HCT116 (cell line): Measurements from ENCODE around the gene RBM38. TPM values are rescaled to one million over a fixed set of nuclear protein-coding genes. Genes with fewer than 3 reads are reported as not detected.
A peak's percentile ranks its signal among the peaks of the same experiment; 100 is the strongest.

Experiments used
- ATAC-seq: fragments of 200-7000 bp; cut with Tn5 transposase; 2 replicates; pipeline ENCODE4 v1.9.1; 2020; ENCODE audit warnings: mild to moderate bottlenecking, moderate library complexity
- BruUV-seq: library from RNA; stranded (reverse); fragments of 400-500 nt; replicated peaks from 2 replicates; lab custom pipeline; 2021; lab: Mats Ljungman, UMichigan
- CTCF ChIA-PET: fragments of 300-600 bp; sonication (Branson Sonifier 250); formaldehyde crosslinking; loops from one replicate; lab custom pipeline; 2021; ENCODE audit warnings: antibody characterized with exemption; lab: Charles Lee
- POLR2A ChIA-PET: fragments of 300-600, 350-600 bp; sonication (Branson Sonifier 250); formaldehyde crosslinking; loops from one replicate; lab custom pipeline; 2021; ENCODE audit warnings: antibody characterized with exemption; lab: Charles Lee
- RAD21 ChIA-PET, 2 experiments: fragments of 300-600 bp; sonication (Branson Sonifier 250); formaldehyde crosslinking; loops; one replicate each; lab custom pipeline; 2023; ENCODE audit warnings: low total read pairs in 2 of 2; ENCODE audit not compliant: uncharacterized antibody in 2 of 2, unreplicated experiment in 2 of 2, low non-redundant PET in 1 of 2; lab: Charles Lee
- DNase-seq: peaks from one replicate; pipeline ENCODE4 v3.0.0-alpha.2; 2010; ENCODE audit warnings: low read depth, low spot score
- H2AFZ ChIP-seq: fragments of 200-600 bp; shearing (Covaris generic), sonication (generic); 2 replicates; pipeline ENCODE4 v1.6.1; 2017; ENCODE audit warnings: low read depth, mixed run types, mixed read lengths, antibody characterized with exemption, low read length; ENCODE audit not compliant: poor library complexity, severe bottlenecking
- H3K27ac ChIP-seq: 2 replicates; pipeline ENCODE4 v1.5.1; 2012; ENCODE audit warnings: low read depth, low read length
- H3K27me3 ChIP-seq: fragments of 200-600 bp; sonication (generic); 2 replicates; pipeline ENCODE4 v1.6.1; 2016; ENCODE audit warnings: mixed run types, low read length, mixed read lengths; ENCODE audit not compliant: insufficient read depth
- H3K36me3 ChIP-seq, 2 experiments: fragments of 200-500 bp in 1 of 2; fragments of 200-600 bp in 1 of 2; sonication (Bioruptor generic) in 1 of 2; sonication (generic) in 1 of 2; 2 replicates each; pipeline versions ENCODE4 v1.5.1 to v1.6.1; 2014 to 2016; ENCODE audit warnings: low read length in 2 of 2, inconsistent platforms in 1 of 2, mixed read lengths in 1 of 2, mixed run types in 1 of 2; ENCODE audit not compliant: insufficient read depth in 2 of 2, control insufficient read depth in 1 of 2
- H3K4me1 ChIP-seq, 2 experiments: fragments of 200-600 bp in 1 of 2; sonication (generic) in 1 of 2; 2 replicates each; pipeline versions ENCODE4 v1.5.1 to v1.6.1; 2012 to 2017; ENCODE audit warnings: low read length in 2 of 2, inconsistent platforms in 1 of 2, mild to moderate bottlenecking in 1 of 2, mixed read lengths in 1 of 2, mixed run types in 1 of 2, moderate library complexity in 1 of 2; ENCODE audit not compliant: insufficient read depth in 2 of 2, control insufficient read depth in 1 of 2
- H3K4me2 ChIP-seq: fragments of 200-600 bp; sonication (generic); 2 replicates; pipeline ENCODE4 v1.6.1; 2017; ENCODE audit warnings: mixed run types, low read length, mixed read lengths
- H3K4me3 ChIP-seq, 2 experiments: fragments of 200-600 bp in 1 of 2; sonication (generic) in 1 of 2; replicated peaks in 1 of 2; 2 replicates each; pipeline ENCODE4 v1.5.1; 2011 to 2016; ENCODE audit warnings: low read length in 2 of 2, control low read depth in 1 of 2, low read depth in 1 of 2, mild to moderate bottlenecking in 1 of 2, mixed read lengths in 1 of 2, mixed run types in 1 of 2
- H3K79me2 ChIP-seq: fragments of 200-600 bp; sonication (generic); 2 replicates; pipeline ENCODE4 v1.6.1; 2017; ENCODE audit warnings: mild to moderate bottlenecking, mixed run types, low read length, moderate library complexity, mixed read lengths; ENCODE audit not compliant: insufficient read depth
- H3K9ac ChIP-seq: fragments of 200-600 bp; sonication (generic); 2 replicates; pipeline ENCODE4 v1.6.1; 2016; ENCODE audit warnings: low read length, mixed read lengths
- H3K9me2 ChIP-seq: fragments of 200-600 bp; sonication (generic), shearing (Covaris generic); 2 replicates; pipeline ENCODE4 v1.6.1; 2017; ENCODE audit warnings: mixed run types, mild to moderate bottlenecking, moderate library complexity; ENCODE audit not compliant: insufficient read depth
- H3K9me3 ChIP-seq, 2 experiments: fragments of 200-500 bp in 1 of 2; fragments of 200-600 bp in 1 of 2; sonication (Bioruptor generic) in 1 of 2; sonication (generic) in 1 of 2; 2 replicates each; pipeline ENCODE4 v1.6.1; 2014 to 2017; ENCODE audit warnings: low read length in 2 of 2, mixed read lengths in 2 of 2, inconsistent platforms in 1 of 2, low read depth in 1 of 2, mild to moderate bottlenecking in 1 of 2, mixed run types in 1 of 2, moderate library complexity in 1 of 2; ENCODE audit not compliant: control insufficient read depth in 1 of 2, insufficient read depth in 1 of 2
- H4K20me1 ChIP-seq: fragments of 200-600 bp; sonication (generic), shearing (Covaris generic); 2 replicates; pipeline ENCODE4 v1.6.1; 2017; ENCODE audit warnings: mixed run types, mild to moderate bottlenecking, moderate library complexity; ENCODE audit not compliant: insufficient read depth
- ATF3 ChIP-seq: IDR thresholded peaks from 2 replicates; pipeline ENCODE4 v1.6.1; 2012
- CEBPB ChIP-seq: IDR thresholded peaks from 2 replicates; pipeline ENCODE4 v1.6.1; 2012; ENCODE audit warnings: low read depth
- EGR1 ChIP-seq: IDR thresholded peaks from 2 replicates; pipeline ENCODE4 v1.6.1; 2012; ENCODE audit warnings: low read depth
- ELF1 ChIP-seq: IDR thresholded peaks from 2 replicates; pipeline ENCODE4 v1.6.1; 2012; ENCODE audit warnings: low read depth, borderline replicate concordance
- EZH2 ChIP-seq: fragments of 200-600 bp; sonication (generic); IDR thresholded peaks from 2 replicates; pipeline ENCODE4 v1.6.1; 2017; ENCODE audit warnings: antibody characterized with exemption, mixed run types
- EZH2phosphoT487 ChIP-seq: fragments of 200-600 bp; IDR thresholded peaks from 2 replicates; pipeline ENCODE4 v1.6.1; 2018; ENCODE audit warnings: antibody characterized with exemption, borderline replicate concordance
- FOSL1 ChIP-seq: IDR thresholded peaks from 2 replicates; pipeline ENCODE4 v1.6.1; 2012; ENCODE audit warnings: low read depth
- JUND ChIP-seq: IDR thresholded peaks from 2 replicates; pipeline ENCODE4 v1.6.1; 2012
- MAX ChIP-seq: IDR thresholded peaks from 2 replicates; pipeline ENCODE4 v1.6.1; 2012
- POLR2A ChIP-seq: IDR thresholded peaks from 2 replicates; pipeline ENCODE4 v1.7.0; 2011; ENCODE audit warnings: borderline replicate concordance; ENCODE audit not compliant: insufficient read depth, insufficient read length; ENCODE audit errors: extremely low read depth
- POLR2AphosphoS5 ChIP-seq: IDR thresholded peaks from 2 replicates; pipeline ENCODE4 v1.6.1; 2011; ENCODE audit warnings: mild to moderate bottlenecking, low read depth, low read length, moderate library complexity
- SIN3A ChIP-seq: IDR thresholded peaks from 2 replicates; pipeline ENCODE4 v1.6.1; 2012; ENCODE audit warnings: low read depth
- SP1 ChIP-seq: IDR thresholded peaks from 2 replicates; pipeline ENCODE4 v1.6.1; 2012; ENCODE audit warnings: low read depth
- TCF7L2 ChIP-seq: IDR thresholded peaks from 2 replicates; pipeline ENCODE4 v1.7.0; 2011; ENCODE audit warnings: borderline replicate concordance, inconsistent platforms; ENCODE audit not compliant: insufficient read depth, insufficient read length; ENCODE audit errors: extremely low read depth
- YY1 ChIP-seq: IDR thresholded peaks from 2 replicates; pipeline ENCODE4 v1.6.1; 2011; ENCODE audit warnings: low read length, low read depth, moderate library complexity, mild to moderate bottlenecking; ENCODE audit not compliant: insufficient replicate concordance; ENCODE audit errors: extremely low read depth
- ZBTB33 ChIP-seq: IDR thresholded peaks from 2 replicates; pipeline ENCODE4 v1.6.1; 2011; ENCODE audit warnings: mild to moderate bottlenecking, low read length, moderate library complexity; ENCODE audit not compliant: insufficient replicate concordance; ENCODE audit errors: extremely low read depth
- ZFX ChIP-seq: fragments of 450-650 bp; IDR thresholded peaks from 2 replicates; pipeline ENCODE4 v1.6.1; 2017
- ZNF274 ChIP-seq: fragments of 200-500 bp; sonication (Bioruptor generic); IDR thresholded peaks from 2 replicates; pipeline ENCODE4 v1.6.1; 2014; ENCODE audit warnings: mild to moderate bottlenecking, low read depth, low read length, inconsistent platforms
- intact Hi-C: fragments of 100-400 bp; cut with micrococcal nuclease; formaldehyde crosslinking; loops from 2 replicates; pipeline ENCODE4 v1.10.0; 2022
- total RNA-seq: library from RNA; stranded (reverse); gene quantifications from one replicate; pipeline ENCODE4 v1.2.1, GENCODE V29; 2021; ENCODE audit not compliant: unreplicated experiment

RBM38 gene
- total RNA-seq, 1 experiment from 2014 or later, result 36.2 TPM

- H3K4me2 ChIP-seq, result peak within 1 kb of the TSS; percentile 94
- peak; percentile 56 for TF ChIP-seq YY1
- TF ChIP-seq EZH2phosphoT487, result no peak
- TF ChIP-seq POLR2A, result peak; percentile 49
- no peak for TF ChIP-seq JUND
- TF ChIP-seq EZH2, result no peak
- peak; percentile 92 for TF ChIP-seq ZFX
- no peak for TF ChIP-seq CEBPB
- TF ChIP-seq SP1, result no peak
- peak; percentile 71 for TF ChIP-seq MAX
- peak; percentile 79 for TF ChIP-seq POLR2AphosphoS5
- TF ChIP-seq TCF7L2, result no peak
- TF ChIP-seq EGR1, result no peak
- TF ChIP-seq ELF1, result no peak; the same call in 1 of the 2 replicates
- TF ChIP-seq ZNF274, result no peak
- no peak for TF ChIP-seq ZBTB33
- no peak for TF ChIP-seq ATF3
- no peak for TF ChIP-seq SIN3A
- no peak for TF ChIP-seq FOSL1
- TF ChIP-seq, all 23 proteins: peak for 5
- peaks cover 9 to 17% of the 10 kb centered on the region in 2 experiments for H3K4me1 ChIP-seq
- peak; percentile 89 for DNase-seq
- no peaks in the 10 kb centered on the region for H3K27me3 ChIP-seq
- CTCF ChIA-PET, result interaction anchor here (1.3 kb wide), 1 partner anchor 261 kb away, joined by 4 read pairs; no protein-coding TSS in a partner anchor
- intact Hi-C loops, result loop anchor here (5.0 kb wide), 1 partner anchor 959 kb away; the partner anchor contains the start of genes AURKA and CSTF1
- H3K79me2 ChIP-seq, result no peaks in the 10 kb centered on the region; the same call in none of the 2 replicates
- peak within 1 kb of the TSS; percentile 80 for H2AFZ ChIP-seq
- RAD21 ChIA-PET, result no interaction called here
- peak; percentile 86 for ATAC-seq
- peak within 1 kb of the TSS; percentile 84 for H3K27ac ChIP-seq
- H4K20me1 ChIP-seq, result no peaks in the 10 kb centered on the region; the same call in 1 of the 2 replicates
- H3K9ac ChIP-seq, result peak within 1 kb of the TSS; percentile 98
- POLR2A ChIA-PET, result no interaction called here
- H3K36me3 ChIP-seq, result peaks cover 22 to 33% of the 10 kb centered on the region in 2 experiments
- H3K9me2 ChIP-seq, result no peaks in the 10 kb centered on the region
- H3K9me3 ChIP-seq, result no peaks in the 10 kb centered on the region
- TSS peak; percentile 44 for BruUV-seq
- peak within 1 kb of the TSS; percentile 65 to 96 for H3K4me3 ChIP-seq
Observed at GRCh38 chr20:57351042-57351783, 40.0 kb upstream of the RBM38 start, which contains the start of gene RAE1. Gene RAE1 (plus strand): TSS chr20:57351255. CDS start chr20:57354039, 2,784 bp downstream.
